Stomach (tissue), 9 donors: ENCODE results near the gene PPDPF. TPM values are rescaled to one million over a fixed set of nuclear protein-coding genes. Genes with fewer than 3 reads are reported as not detected.

Experiments used
- DNase-seq, 2 donors: peaks; one replicate each; pipeline versions ENCODE4 v3.0.0 to v3.0.0-alpha.2; 2013 to 2019
- H3K27ac ChIP-seq, 5 donors: fragments of 200-600 bp in 4 of 5; sonication (generic) in 4 of 5; one replicate each; pipeline ENCODE4 v1.5.1; 2013 to 2019; ENCODE audit warnings: mild to moderate bottlenecking in 1 of 5, moderate library complexity in 1 of 5
- H3K27me3 ChIP-seq, 3 donors: fragments of 200-600 bp; sonication (generic); one replicate each; pipeline ENCODE4 v1.5.1; 2017 to 2019; ENCODE audit warnings: mixed run types in 1 of 3
- H3K36me3 ChIP-seq, 4 donors: fragments of 200-600 bp; sonication (generic); 1 replicate in 3 of 4; 2 replicates in 1 of 4; pipeline ENCODE4 v1.5.1; 2016 to 2019
- H3K4me1 ChIP-seq, 4 donors: fragments of 200-600 bp; sonication (generic); one replicate each; pipeline ENCODE4 v1.5.1; 2016 to 2019
- H3K4me3 ChIP-seq, 4 donors: fragments of 200-600 bp; sonication (generic) in 3 of 4; one replicate each; pipeline ENCODE4 v1.5.1; 2016 to 2019; ENCODE audit warnings: mild to moderate bottlenecking in 1 of 4
- H3K9me3 ChIP-seq, 4 donors: fragments of 200-600 bp; sonication (generic); one replicate each; pipeline ENCODE4 v1.5.1; 2016 to 2019
- CTCF ChIP-seq, 7 experiments: fragments of 450-650 bp in 4 of 7; fragments of 200-600 bp in 3 of 7; sonication (generic) in 3 of 7; IDR thresholded peaks; one replicate each; pipeline ENCODE4 v1.5.1; 2016 to 2019; ENCODE audit warnings: antibody characterized with exemption in 7 of 7, control low read depth in 2 of 7, mild to moderate bottlenecking in 1 of 7
- EP300 ChIP-seq: sonication (generic); formaldehyde crosslinking; IDR thresholded peaks from one replicate; pipeline ENCODE4 v1.6.1; 2017; ENCODE audit warnings: antibody characterized with exemption
- POLR2A ChIP-seq, 4 donors: fragments of 450-650 bp; IDR thresholded peaks; one replicate each; pipeline ENCODE4 v1.6.1; 2016; ENCODE audit warnings: antibody characterized with exemption in 4 of 4, control low read depth in 2 of 4, mild to moderate bottlenecking in 1 of 4, moderate library complexity in 1 of 4
- POLR2AphosphoS5 ChIP-seq, 3 donors: sonication (generic); formaldehyde crosslinking; IDR thresholded peaks; one replicate each; pipeline ENCODE4 v1.6.1; 2016; ENCODE audit warnings: antibody characterized with exemption in 3 of 3
- whole genome bisulfite sequencing, 5 donors: extraction: QIAGEN DNeasy Blood & Tissue Kit in 3 of 5; methylation state at CpG; one replicate each; pipeline versions ENCODE4 v1.1.5 to v1.1.7; 2013 to 2018; 5-methylcytosine and 5-hydroxymethylcytosine counted together
- intact Hi-C: fragments of 100-400 bp; cut with DNase I; formaldehyde crosslinking; loops from one replicate; pipeline ENCODE4 v1.15.1; 2023; ENCODE audit warnings: low total_unique reads
- polyA plus RNA-seq, 3 donors: library from polyadenylated mRNA; stranded (reverse); fragments of 200-250 nt; gene quantifications; one replicate each; pipeline ENCODE4 v1.2.3, GENCODE V29; 2013
- total RNA-seq, 5 donors: library from RNA; depleted of rRNA; stranded (reverse); fragments of >200 nt; gene quantifications; one replicate each; pipeline versions ENCODE4 v1.1.0 to v1.2.3, GENCODE V29; 2014 to 2016
- donor health status: healthy with polysubstance abuse.
- donor health status: Bipolar disorder and iron deficiency.
- donor health status: healthy.

Gene PPDPF
- total and polyA plus RNA-seq, 8 donors = 1.8 to 756 (median 195) TPM

- no peak for TF ChIP-seq POLR2A (IDR thresholded peaks at IDR 0.05)
- TF ChIP-seq EP300 = no peak
- no peak for TF ChIP-seq POLR2AphosphoS5 (IDR thresholded peaks at IDR 0.05)
- no peak for TF ChIP-seq CTCF (IDR thresholded peaks at IDR 0.05)
- Histone ChIP-seq H3K27me3 (peaks cover 14 to 75% (median 35%) of the 10 kb centered on the region in 3 donors), H3K9me3 (no peaks in the 10 kb centered on the region), H3K27ac (no peak overlapping the region), H3K4me3 (no peak overlapping the region), H3K36me3 (peaks cover 0 to 4% (median 0%) of the 10 kb centered on the region in 4 donors), H3K4me1 (peaks cover 8 to 26% (median 25%) of the 10 kb centered on the region in 4 donors)
- intact Hi-C loops = no loop called here
- no peak for DNase-seq
- 89 to 97% (median 94%) methylated on average over 11 to 14 of the region's 14 CpGs for WGBS, 5 donors
Measured at GRCh38 chr20:63492982-63493381, 27.6 kb upstream of the PPDPF start.

- TF ChIP-seq POLR2AphosphoS5 (IDR thresholded peaks at IDR 0.05) = no peak
- TF ChIP-seq CTCF (IDR thresholded peaks at IDR 0.05) = no peak
- TF ChIP-seq POLR2A (IDR thresholded peaks at IDR 0.05) = no peak
- TF ChIP-seq EP300 = no peak
- Histone ChIP-seq H3K4me3 (no peak overlapping the region), H3K9me3 (no peaks in the 10 kb centered on the region), H3K36me3 (peaks cover 0 to 4% (median 0%) of the 10 kb centered on the region in 4 donors), H3K4me1 (peaks cover 14 to 27% (median 27%) of the 10 kb centered on the region in 4 donors), H3K27ac (no peak overlapping the region), H3K27me3 (peaks cover 9 to 75% (median 37%) of the 10 kb centered on the region in 3 donors)
- intact Hi-C loops = no loop called here
- no peak for DNase-seq
- WGBS, 5 donors = 56 to 80% (median 61%) methylated on average over 3 to 13 of the region's 13 CpGs
Measured at GRCh38 chr20:63493563-63494020, 27.0 kb upstream of the PPDPF start.

DNA sequence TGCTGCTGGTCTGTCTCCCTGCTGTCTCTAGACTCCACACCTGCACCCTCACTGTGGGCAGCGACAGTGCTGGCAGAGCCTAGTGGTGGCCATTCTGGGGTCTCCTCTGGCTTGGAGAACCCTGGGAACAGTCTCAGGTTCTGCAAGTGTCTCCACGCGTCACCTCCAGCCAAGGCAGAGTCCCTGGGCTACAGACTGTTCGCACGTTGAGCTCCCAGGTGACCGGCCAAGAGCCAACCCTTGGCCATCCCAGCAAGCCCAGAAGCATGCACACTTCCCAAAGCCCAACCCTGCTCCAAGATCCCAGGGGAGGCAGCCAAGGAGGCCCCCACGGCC lies 26.5 kb upstream of the PPDPF start:
- intact Hi-C loops = no loop called here
- no peaks in the 10 kb centered on the region for H3K9me3 ChIP-seq
- H3K4me3 ChIP-seq = no peak overlapping the region
- 81 to 94% (median 87%) methylated on average over 4 to 7 of the region's 7 CpGs for WGBS, 5 donors
- DNase-seq = no peak
- H3K4me1 ChIP-seq = peaks cover 19 to 31% (median 30%) of the 10 kb centered on the region in 4 donors
- no peak overlapping the region for H3K27ac ChIP-seq
- peaks cover 0 to 4% (median 0%) of the 10 kb centered on the region in 4 donors for H3K36me3 ChIP-seq
- peaks cover 5 to 75% (median 37%) of the 10 kb centered on the region in 3 donors for H3K27me3 ChIP-seq
- TF ChIP-seq CTCF (IDR thresholded peaks at IDR 0.05) (no peak), EP300 (no peak), POLR2AphosphoS5 (IDR thresholded peaks at IDR 0.05) (no peak), POLR2A (IDR thresholded peaks at IDR 0.05) (no peak)

- WGBS, 5 donors = 83 to 89% (median 86%) methylated on average over 33 to 51 of the region's 51 CpGs
- TF ChIP-seq EP300 (no peak), POLR2AphosphoS5 (IDR thresholded peaks at IDR 0.05) (no peak), CTCF (IDR thresholded peaks at IDR 0.05) (no peak), POLR2A (IDR thresholded peaks at IDR 0.05) (no peak)
- Histone ChIP-seq H3K36me3 (peaks cover 0 to 4% (median 0%) of the 10 kb centered on the region in 4 donors), H3K27me3 (peaks cover 9 to 75% (median 40%) of the 10 kb centered on the region in 3 donors), H3K27ac (no peak overlapping the region), H3K4me1 (peaks cover 24 to 37% (median 35%) of the 10 kb centered on the region in 4 donors), H3K4me3 (no peak overlapping the region), H3K9me3 (no peaks in the 10 kb centered on the region)
- DNase-seq = no peak
- intact Hi-C loops = no loop called here
Measured at GRCh38 chr20:63494420-63495166, 26.0 kb upstream of the PPDPF start.
